GM12878 (cell line): Measurements from ENCODE around the gene SMIM1. TPM values are rescaled to one million over a fixed set of nuclear protein-coding genes. Genes with fewer than 3 reads are reported as not detected.

Experiments used
- ATAC-seq: fragments of 200-7000 bp; cut with Tn5 transposase; 3 replicates; pipeline ENCODE4 v1.9.1; 2020; ENCODE audit warnings: mild to moderate bottlenecking, moderate library complexity
- BruUV-seq: library from RNA; stranded (reverse); fragments of 400-500 nt; replicated peaks from 2 replicates; lab custom pipeline; 2021; lab: Mats Ljungman, UMichigan
- CTCF ChIA-PET: fragments of 300-600 bp; sonication (Branson Sonifier 250); formaldehyde crosslinking; extraction: SDS; loops from one replicate; lab custom pipeline; 2021; ENCODE audit warnings: inconsistent platforms; lab: Yijun Ruan, JAX
- POLR2A ChIA-PET: fragments of 350-600 bp; formaldehyde crosslinking; extraction: SDS; loops from one replicate; lab custom pipeline; 2021; ENCODE audit warnings: inconsistent platforms; lab: Charles Lee
- RAD21 ChIA-PET: fragments of 300-600 bp; sonication (Branson Sonifier 250); formaldehyde crosslinking; loops from one replicate; lab custom pipeline; 2023; ENCODE audit warnings: antibody characterized with exemption; ENCODE audit not compliant: unreplicated experiment; lab: Charles Lee
- SMC1A ChIA-PET: fragments of 300-600 bp; sonication (Branson Sonifier 250); formaldehyde crosslinking; loops from one replicate; lab custom pipeline; 2023; ENCODE audit not compliant: unreplicated experiment, uncharacterized antibody; lab: Charles Lee
- DNase-seq: peaks from one replicate; pipeline ENCODE4 v3.0.0-alpha.2; 2011; ENCODE audit warnings: low read depth, low spot score
- FAIRE-seq: peaks from 3 replicates; lab custom pipeline; 2011; peaks lifted over from hg19 to GRCh38; lab: Jason Lieb, UNC
- H2AFZ ChIP-seq: 2 replicates; pipeline ENCODE4 v1.6.0; 2011; ENCODE audit warnings: low read depth, low read length, control low read depth; ENCODE audit not compliant: control insufficient read depth
- H3K27ac ChIP-seq: 2 replicates; pipeline ENCODE4 v1.5.1; 2011; ENCODE audit warnings: control low read depth; ENCODE audit not compliant: control insufficient read depth, insufficient read depth
- H3K27me3 ChIP-seq, 2 experiments: replicated peaks in 1 of 2; 2 replicates each; pipeline versions ENCODE4 v1.6.0 to v1.6.1; 2011; ENCODE audit warnings: low read length in 1 of 2; ENCODE audit not compliant: control insufficient read depth in 2 of 2, insufficient read depth in 2 of 2
- H3K36me3 ChIP-seq, 2 experiments: 2 replicates each; pipeline ENCODE4 v1.5.1; 2011; ENCODE audit warnings: low read length in 1 of 2; ENCODE audit not compliant: control insufficient read depth in 2 of 2, insufficient read depth in 2 of 2
- H3K4me1 ChIP-seq: 2 replicates; pipeline ENCODE4 v1.6.1; 2011; ENCODE audit warnings: mild to moderate bottlenecking, low read length, moderate library complexity, mixed read lengths; ENCODE audit not compliant: control insufficient read depth, insufficient read depth
- H3K4me2 ChIP-seq: 2 replicates; pipeline ENCODE4 v1.6.0; 2011; ENCODE audit warnings: control low read depth; ENCODE audit not compliant: control insufficient read depth, insufficient read depth
- H3K4me3 ChIP-seq: fragments of 200-600 bp; sonication (generic); 2 replicates; pipeline ENCODE4 v1.5.1; 2016
- H3K79me2 ChIP-seq: 2 replicates; pipeline ENCODE4 v1.6.0; 2011; ENCODE audit warnings: low read length; ENCODE audit not compliant: control insufficient read depth, insufficient read depth
- H3K9ac ChIP-seq: 2 replicates; pipeline ENCODE4 v1.8.0; 2011; ENCODE audit warnings: low read length, control low read depth, mixed read lengths; ENCODE audit not compliant: control insufficient read depth, insufficient read depth
- H3K9me3 ChIP-seq: replicated peaks from 3 replicates; pipeline ENCODE4 v1.5.1; 2011; ENCODE audit warnings: mild to moderate bottlenecking, low read length; ENCODE audit not compliant: control insufficient read depth, insufficient read depth
- H4K20me1 ChIP-seq: 2 replicates; pipeline ENCODE4 v1.6.0; 2011; ENCODE audit not compliant: control insufficient read depth, insufficient read depth
- BHLHE40 ChIP-seq, 2 experiments: fragments of 450-650 bp in 1 of 2; IDR thresholded peaks; 2 replicates each; pipeline ENCODE4 v1.6.1; 2011 to 2017; ENCODE audit warnings: low read depth in 2 of 2, borderline replicate concordance in 1 of 2, improper control_type of control experiment in 1 of 2, low read length in 1 of 2, mild to moderate bottlenecking in 1 of 2
- MXI1 ChIP-seq: fragments of 150-350 bp; IDR thresholded peaks from 2 replicates; pipeline ENCODE4 v1.6.1; 2011; ENCODE audit warnings: low read depth, mild to moderate bottlenecking, inconsistent platforms, low read length, improper control_type of control experiment
- PAX5 ChIP-seq: IDR thresholded peaks from 2 replicates; pipeline ENCODE4 v1.6.1; 2011; ENCODE audit warnings: low read depth, low read length, borderline replicate concordance
- RAD21 ChIP-seq: IDR thresholded peaks from 2 replicates; pipeline ENCODE4 v1.6.1; 2011; ENCODE audit warnings: mild to moderate bottlenecking, low read depth, low read length, moderate library complexity; ENCODE audit not compliant: insufficient read depth
- WGBS: methylation state at CpG from one replicate; pipeline ENCODE4 v1.1.6; 2016; ENCODE audit warnings: low lambda C conversion rate; ENCODE audit not compliant: insufficient replicate concordance, insufficient coverage; ENCODE audit errors: missing lambda C conversion rate; 5-methylcytosine and 5-hydroxymethylcytosine counted together
- in situ Hi-C: fragments of 300-500 bp; cut with MboI; formaldehyde crosslinking; loops from 9 replicates; pipeline ENCODE4 v1.14.3; 2018; ENCODE audit warnings: mixed read lengths
- intact Hi-C: fragments of 100-400 bp; cut with micrococcal nuclease; formaldehyde crosslinking; loops from one replicate; pipeline ENCODE4 v1.14.2; 2022; ENCODE audit not compliant: unreplicated experiment
- polyA plus RNA-seq, 11 experiments: library from polyadenylated mRNA; depleted of rRNA in 4 of 11; unstranded in 6 of 11; stranded (reverse) in 5 of 11; fragments of >200 nt; fragmentation: Nextera tagmentation in 4 of 11; fragmentation: Illumina TruSeq in 1 of 11; extraction: Ambion mirVana in 4 of 11; extraction: Trizol in 1 of 11; gene quantifications; 1 replicate in 1 of 11; 2 replicates in 10 of 11; pipeline versions ENCODE4 v1.2.1 to v1.2.3, GENCODE V29; 2011 to 2016; ENCODE audit warnings: inconsistent platforms in 2 of 11, missing spikeins in 2 of 11, low read depth in 1 of 11
- total RNA-seq, 4 experiments: library from RNA; depleted of rRNA in 3 of 4; stranded (reverse); fragments of >200 nt in 3 of 4; fragmentation: Illumina TruSeq in 1 of 4; extraction: Trizol in 1 of 4; gene quantifications; 2 replicates each; pipeline versions ENCODE4 v1.2.1 to v1.2.3, GENCODE V29; 2013 to 2021
- TF ChIP-seq, protein P1 (sequence below), 3 experiments: IDR thresholded peaks in 2 of 3; conservative IDR thresholded peaks in 1 of 3; 2 replicates each; pipeline ENCODE4 v1.5.1; 2011; ENCODE audit warnings: low read depth in 3 of 3, low read length in 3 of 3, mild to moderate bottlenecking in 3 of 3, control low read depth in 2 of 3, moderate library complexity in 2 of 3, inconsistent platforms in 1 of 3, mixed read lengths in 1 of 3; ENCODE audit not compliant: control insufficient read depth in 2 of 3, insufficient read depth in 1 of 3; ENCODE audit errors: extremely low read depth in 1 of 3

SMIM1 gene
- total and polyA plus RNA-seq, 10 of the 15 experiments (the other 5 are each of a cell fraction or from before 2014, with no cell fraction given): 0.30 to 0.37 TPM; not detected in 8

DNA sequence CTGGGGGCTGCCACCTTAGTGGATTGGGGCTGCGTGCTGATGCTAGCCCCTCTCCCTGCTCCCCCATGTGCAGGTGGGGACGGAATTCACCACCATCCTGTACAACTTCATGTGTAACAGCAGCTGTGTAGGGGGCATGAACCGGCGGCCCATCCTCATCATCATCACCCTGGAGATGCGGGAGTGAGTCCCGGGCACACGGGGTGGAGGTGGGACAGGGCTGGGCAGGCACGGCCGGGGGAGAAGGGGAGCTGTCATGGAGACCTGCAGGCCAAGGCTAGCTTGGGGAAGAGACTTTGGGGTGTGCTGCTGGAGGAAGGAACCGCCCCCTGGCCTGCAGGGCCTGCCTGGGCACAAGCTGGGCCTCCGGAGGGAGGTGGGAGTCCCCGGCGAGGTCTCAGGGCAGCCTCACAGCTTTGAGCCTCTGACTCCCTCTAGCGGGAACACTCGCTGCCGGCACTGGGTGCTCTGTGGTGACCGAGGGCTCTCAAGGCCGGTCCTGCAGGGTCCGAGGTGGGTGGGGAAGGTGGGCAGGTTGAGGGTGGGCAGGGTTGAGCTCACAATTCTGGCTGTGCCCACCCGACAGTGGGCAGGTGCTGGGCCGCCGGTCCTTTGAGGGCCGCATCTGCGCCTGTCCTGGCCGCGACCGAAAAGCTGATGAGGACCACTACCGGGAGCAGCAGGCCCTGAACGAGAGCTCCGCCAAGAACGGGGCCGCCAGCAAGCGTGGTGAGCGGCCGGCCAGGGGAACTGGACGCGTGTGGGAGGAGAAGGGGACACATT is 45.3 kb upstream of the SMIM1 start:
- 49% methylated on average over 37 of the region's 37 CpGs for WGBS
- TF ChIP-seq BHLHE40 (IDR thresholded peaks at IDR 0.05; ENCODE audit: borderline replicate concordance in 1 of 2, low read depth in 2 of 2, low read length in 1 of 2) (no peak), RAD21 (peak; percentile 47), MXI1 (no peak), PAX5 (no peak)
- TF ChIP-seq, protein P1, sequence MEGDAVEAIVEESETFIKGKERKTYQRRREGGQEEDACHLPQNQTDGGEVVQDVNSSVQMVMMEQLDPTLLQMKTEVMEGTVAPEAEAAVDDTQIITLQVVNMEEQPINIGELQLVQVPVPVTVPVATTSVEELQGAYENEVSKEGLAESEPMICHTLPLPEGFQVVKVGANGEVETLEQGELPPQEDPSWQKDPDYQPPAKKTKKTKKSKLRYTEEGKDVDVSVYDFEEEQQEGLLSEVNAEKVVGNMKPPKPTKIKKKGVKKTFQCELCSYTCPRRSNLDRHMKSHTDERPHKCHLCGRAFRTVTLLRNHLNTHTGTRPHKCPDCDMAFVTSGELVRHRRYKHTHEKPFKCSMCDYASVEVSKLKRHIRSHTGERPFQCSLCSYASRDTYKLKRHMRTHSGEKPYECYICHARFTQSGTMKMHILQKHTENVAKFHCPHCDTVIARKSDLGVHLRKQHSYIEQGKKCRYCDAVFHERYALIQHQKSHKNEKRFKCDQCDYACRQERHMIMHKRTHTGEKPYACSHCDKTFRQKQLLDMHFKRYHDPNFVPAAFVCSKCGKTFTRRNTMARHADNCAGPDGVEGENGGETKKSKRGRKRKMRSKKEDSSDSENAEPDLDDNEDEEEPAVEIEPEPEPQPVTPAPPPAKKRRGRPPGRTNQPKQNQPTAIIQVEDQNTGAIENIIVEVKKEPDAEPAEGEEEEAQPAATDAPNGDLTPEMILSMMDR (IDR thresholded peaks at IDR 0.05 in 2 of 3, conservative IDR thresholded peaks at IDR 0.05 in 1 of 3; ENCODE audit: control insufficient read depth in 2 of 3, extremely low read depth in 1 of 3, insufficient read depth in 1 of 3, low read depth in 3 of 3, low read length in 3 of 3): peak; percentile 48 to 50 (median 49); a peak in 5 of 6 replicates
- ChIA-PET CTCF (interaction anchor here (0.7 to 1.1 kb wide), 3 partner anchors 49 to 109 kb away, joined by 3 to 7 read pairs (median 5); no protein-coding TSS in a partner anchor), SMC1A (interaction anchor here (0.9 kb wide), 1 partner anchor 79 kb away, joined by 3 read pairs; no protein-coding TSS in a partner anchor), RAD21 (no interaction called here), POLR2A (interaction anchor here (1.1 kb wide), 1 partner anchor 60 kb away, joined by 3 read pairs; no protein-coding TSS in a partner anchor)
- H3K36me3 ChIP-seq: peaks cover 0 to 18% of the 10 kb centered on the region in 2 experiments; a peak in 2 of 4 replicates
- no peaks in the 10 kb centered on the region for H3K9me3 ChIP-seq
- no TSS peak for BruUV-seq
- intact Hi-C loops (no loop called here), in situ Hi-C loops (no loop called here)
- ATAC-seq (peak; percentile 75), FAIRE-seq (no peak), DNase-seq (no peak)
- no peaks in the 10 kb centered on the region for H4K20me1 ChIP-seq
- H3K4me3 ChIP-seq: no peak overlapping the region
- H3K4me2 ChIP-seq: no peak overlapping the region
- H3K27ac ChIP-seq: no peak overlapping the region
- no peak overlapping the region for H2AFZ ChIP-seq
- no peaks in the 10 kb centered on the region for H3K79me2 ChIP-seq
- no peaks in the 10 kb centered on the region for H3K27me3 ChIP-seq
- H3K9ac ChIP-seq: no peak overlapping the region
- no peaks in the 10 kb centered on the region for H3K4me1 ChIP-seq
